ENCODE results near the gene PTCH2. TPM values are rescaled to one million over a fixed set of nuclear protein-coding genes. Genes with fewer than 3 reads are reported as not detected.

Gene PTCH2
- total and polyA plus RNA-seq, 2 of the 13 experiments (the other 11 are each of a cell fraction or from before 2014, with no cell fraction given), result 0.60 to 1.5 TPM

- TF ChIP-seq MYPOP (CRISPR knock-in tag; IDR thresholded peaks at IDR 0.05), result no peak
- TF ChIP-seq CHD4 (IDR thresholded peaks at IDR 0.05; ENCODE audit: borderline replicate concordance, low read length), result no peak
- TF ChIP-seq GPBP1L1 (CRISPR knock-in tag; IDR thresholded peaks at IDR 0.05), result no peak
- no peak for TF ChIP-seq ZNF609 (CRISPR knock-in tag; IDR thresholded peaks at IDR 0.05; ENCODE audit: borderline replicate concordance)
- TF ChIP-seq ZNF629 (CRISPR knock-in tag; conservative IDR thresholded peaks at IDR 0.05), result no peak
- no peak for TF ChIP-seq IRF9 (CRISPR knock-in tag; IDR thresholded peaks at IDR 0.05; ENCODE audit: borderline replicate concordance)
- no peak for TF ChIP-seq ZNF552 (CRISPR knock-in tag; IDR thresholded peaks at IDR 0.05; ENCODE audit: borderline replicate concordance)
- peak; percentile 52 for TF ChIP-seq TAF1 (CRISPR knock-in tag; IDR thresholded peaks at IDR 0.05)
- TF ChIP-seq ARID2 (CRISPR knock-in tag; IDR thresholded peaks at IDR 0.05; ENCODE audit: borderline replicate concordance), result no peak
- no peak for TF ChIP-seq KDM1A (CRISPR knock-in tag; IDR thresholded peaks at IDR 0.05)
- TF ChIP-seq ZNF460 (CRISPR knock-in tag; IDR thresholded peaks at IDR 0.05; ENCODE audit: borderline replicate concordance), result no peak
- no peak for TF ChIP-seq ZNF431 (CRISPR knock-in tag; IDR thresholded peaks at IDR 0.05; ENCODE audit: borderline replicate concordance, low read depth)
- TF ChIP-seq REL (CRISPR knock-in tag; conservative IDR thresholded peaks at IDR 0.05), result no peak
- TF ChIP-seq ZNF691 (CRISPR knock-in tag; IDR thresholded peaks at IDR 0.05; ENCODE audit: borderline replicate concordance, low read depth), result 0 out of 2 replicates have a peak, but pooled peaks have one; percentile 43
- no peak; the same call in 1 of the 2 replicates for TF ChIP-seq ZNF350 (CRISPR knock-in tag; IDR thresholded peaks at IDR 0.05; ENCODE audit: borderline replicate concordance, low read depth)
- no peak for TF ChIP-seq SOX6 (IDR thresholded peaks at IDR 0.05)
- TF ChIP-seq SOX6 (CRISPR knock-in tag; IDR thresholded peaks at IDR 0.05), result no peak
- TF ChIP-seq MAZ (IDR thresholded peaks at IDR 0.05; ENCODE audit: borderline replicate concordance, low read depth, low read length), result peak; percentile 81; the same call in 1 of the 2 replicates
- TF ChIP-seq MAZ (CRISPR knock-in tag; IDR thresholded peaks at IDR 0.05; ENCODE audit: low read depth), result peak; percentile 55; the same call in 1 of the 2 replicates
- no peak for TF ChIP-seq POGZ (CRISPR knock-in tag; IDR thresholded peaks at IDR 0.05)
Observed at GRCh38 chr1:44842862-44843655, at the start of gene PTCH2 (continued).

Measured in HepG2 (cell line).